Brain microvascular endothelial cell (primary cell): ENCODE data around the gene JAKMIP3.

Experiments
- DNase-seq: peaks from one replicate; pipeline ENCODE4 v3.0.0-alpha.2; 2020
- H3K27ac ChIP-seq: fragments of 250-450 bp; sonication (Bioruptor Pico); 2 replicates; pipeline ENCODE4 v1.5.1; 2020; ENCODE audit warnings: mild to moderate bottlenecking, moderate library complexity
- H3K27me3 ChIP-seq: fragments of 250-450 bp; sonication (Bioruptor Pico); replicated peaks from 2 replicates; pipeline ENCODE4 v1.5.1; 2020; ENCODE audit warnings: mild to moderate bottlenecking
- H3K36me3 ChIP-seq: fragments of 250-450 bp; sonication (Bioruptor Pico); replicated peaks from 2 replicates; pipeline ENCODE4 v1.5.1; 2020; ENCODE audit warnings: mild to moderate bottlenecking
- H3K4me3 ChIP-seq: 2 replicates; pipeline ENCODE4 v1.5.1; 2011; ENCODE audit warnings: low read depth, mild to moderate bottlenecking, control low read depth, low read length, moderate library complexity
- CTCF ChIP-seq: IDR thresholded peaks from 2 replicates; pipeline ENCODE4 v1.5.1; 2011; ENCODE audit warnings: low read depth, mild to moderate bottlenecking, moderate library complexity, low read length, control low read depth, inconsistent platforms; ENCODE audit errors: missing control alignments
- in situ Hi-C: cut with HindIII; loops from 2 replicates; pipeline ENCODE4 v1.10.0; 2017; ENCODE audit warnings: low sequenced_read_pairs, low pct_ligation_motif_present

JAKMIP3 gene

GRCh38 chr10:132063432-132063831 lies 2.3 kb upstream of the JAKMIP3 start:
- Histone ChIP-seq H3K4me3 (no peak overlapping the region), H3K27me3 (no peaks in the 10 kb centered on the region), H3K27ac (no peak overlapping the region), H3K36me3 (no peaks in the 10 kb centered on the region)
- DNase-seq = no peak
- in situ Hi-C loops = no loop called here
- TF ChIP-seq CTCF = no peak

GRCh38 chr10:132064082-132064755 lies 1.5 kb upstream of the JAKMIP3 start:
- H3K36me3 ChIP-seq = no peaks in the 10 kb centered on the region
- H3K27ac ChIP-seq = no peak overlapping the region
- no peaks in the 10 kb centered on the region for H3K27me3 ChIP-seq
- TF ChIP-seq CTCF = no peak
- no peak for DNase-seq
- no peak overlapping the region for H3K4me3 ChIP-seq
- in situ Hi-C loops = no loop called here

- no peaks in the 10 kb centered on the region for H3K36me3 ChIP-seq
- no peak for TF ChIP-seq CTCF
- H3K27me3 ChIP-seq = no peaks in the 10 kb centered on the region
- no peak for DNase-seq
- H3K4me3 ChIP-seq = no peak overlapping the region
- no peak overlapping the region for H3K27ac ChIP-seq
- in situ Hi-C loops = no loop called here
Observed at GRCh38 chr10:132064771-132065437, 842 bp upstream of the JAKMIP3 start.

- in situ Hi-C loops = no loop called here
- no peaks in the 10 kb centered on the region for H3K36me3 ChIP-seq
- no peak for TF ChIP-seq CTCF
- H3K4me3 ChIP-seq = peak overlapping the region; percentile 47
- no peaks in the 10 kb centered on the region for H3K27me3 ChIP-seq
- peak; percentile 18 for DNase-seq
- H3K27ac ChIP-seq = peak overlapping the region; percentile 57
Observed at GRCh38 chr10:132066186-132066585, 440 bp downstream of the JAKMIP3 start.

- Histone ChIP-seq H3K27me3 (no peaks in the 10 kb centered on the region), H3K4me3 (no peak overlapping the region), H3K27ac (no peak overlapping the region), H3K36me3 (no peaks in the 10 kb centered on the region)
- no peak for DNase-seq
- in situ Hi-C loops = no loop called here
- TF ChIP-seq CTCF = no peak
Observed at GRCh38 chr10:132066812-132067211, 1.1 kb downstream of the JAKMIP3 start.
